Endothelial cell (in vitro differentiated cells): ENCODE results near the gene RAB29. TPM values are rescaled to one million over a fixed set of nuclear protein-coding genes. Genes with fewer than 3 reads are reported as not detected.
A peak's percentile ranks its signal among the peaks of the same experiment; 100 is the strongest.

Experiments used
- DNase-seq: peaks from one replicate; pipeline ENCODE4 v3.0.0; 2021; ENCODE audit warnings: low spot score
- H3K27ac Mint-ChIP-seq: one replicate; pipeline ENCODE4 v1.8.0; 2021; ENCODE audit warnings: mixed read lengths, inconsistent platforms; ENCODE audit not compliant: unreplicated experiment
- H3K27me3 Mint-ChIP-seq: one replicate; pipeline ENCODE4 v1.8.0; 2021; ENCODE audit warnings: mild to moderate bottlenecking, moderate library complexity, mixed read lengths, inconsistent platforms; ENCODE audit not compliant: unreplicated experiment
- H3K36me3 Mint-ChIP-seq: one replicate; pipeline ENCODE4 v1.8.0; 2021; ENCODE audit warnings: mild to moderate bottlenecking, low read depth, mixed read lengths, inconsistent platforms; ENCODE audit not compliant: unreplicated experiment
- H3K4me1 Mint-ChIP-seq: one replicate; pipeline ENCODE4 v1.8.0; 2021; ENCODE audit warnings: mild to moderate bottlenecking, mixed read lengths, inconsistent platforms; ENCODE audit not compliant: unreplicated experiment
- H3K4me3 Mint-ChIP-seq: one replicate; pipeline ENCODE4 v1.8.0; 2021; ENCODE audit warnings: mild to moderate bottlenecking, mixed read lengths, inconsistent platforms; ENCODE audit not compliant: unreplicated experiment
- H3K9me3 Mint-ChIP-seq: one replicate; pipeline ENCODE4 v1.8.0; 2021; ENCODE audit warnings: mixed read lengths, inconsistent platforms; ENCODE audit not compliant: unreplicated experiment
- total RNA-seq: library from RNA; stranded (reverse); fragmentation: NEBNext Ultra II Directional; extraction: Animal tissue kit (Norgen Biotek cat#: 25700); gene quantifications from one replicate; pipeline ENCODE4 v1.2.1, GENCODE V29; 2021; ENCODE audit not compliant: unreplicated experiment
- TF ChIP-seq, protein P1 (sequence below): fragments of 200-600 bp; sonication (generic); IDR thresholded peaks from one replicate; pipeline ENCODE4 v1.5.0; 2021; ENCODE audit warnings: antibody characterized with exemption; ENCODE audit not compliant: unreplicated experiment

RAB29 gene
- total RNA-seq, 1 donor from 2014 or later = 19.4 TPM

DNA sequence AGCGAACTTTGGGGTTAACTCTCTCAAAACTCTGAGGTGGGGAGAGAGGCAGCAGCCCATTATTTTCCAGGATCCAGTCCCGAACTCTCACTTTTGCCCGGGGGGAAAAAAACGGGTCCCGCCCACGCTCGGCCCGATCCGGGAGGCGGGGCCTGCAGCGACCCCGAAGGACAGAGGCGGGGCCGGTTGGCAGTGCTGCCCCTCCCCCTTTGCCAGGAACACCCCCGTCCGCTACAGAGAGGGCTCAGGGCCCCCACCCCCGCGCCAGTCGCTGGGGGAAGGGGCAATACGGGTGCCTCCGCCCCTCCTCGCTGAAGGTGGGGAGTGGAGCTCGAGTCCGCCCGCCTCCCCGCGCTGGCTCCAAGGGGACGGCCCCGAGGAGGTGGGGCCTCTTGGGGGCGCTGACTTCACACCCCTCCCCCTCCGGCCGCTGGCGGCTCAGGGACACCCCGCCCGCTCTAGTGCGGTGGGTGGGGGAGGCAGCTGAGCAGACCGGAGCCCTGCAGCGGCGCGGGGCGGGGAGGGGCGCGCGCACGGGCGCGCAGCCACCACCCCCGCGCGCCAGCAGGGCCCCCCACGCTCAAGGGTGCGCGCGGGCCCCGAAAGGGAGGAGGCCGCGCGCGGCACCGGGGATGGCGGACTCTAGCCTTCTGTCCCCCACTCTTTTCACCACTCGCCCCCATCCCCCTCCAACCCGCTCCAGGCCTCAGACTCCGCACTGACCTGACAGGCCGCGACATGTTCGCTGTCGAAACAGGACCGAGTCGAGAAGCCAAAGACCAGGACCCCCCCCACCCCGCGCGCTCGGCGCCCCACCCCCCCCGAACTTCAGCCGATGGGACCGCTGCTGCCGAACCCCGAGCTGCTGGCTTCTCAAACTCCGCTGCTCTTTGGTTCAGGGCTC is 25.8 kb downstream of the RAB29 start:
- Mint-ChIP-seq H3K4me3 (peak overlapping the region; percentile 97), H3K27ac (peak overlapping the region; percentile 97), H3K9me3 (no peaks in the 10 kb centered on the region), H3K4me1 (peaks cover 32% of the 10 kb centered on the region), H3K27me3 (peaks cover 8% of the 10 kb centered on the region), H3K36me3 (peaks cover 12% of the 10 kb centered on the region)
- TF ChIP-seq, protein P1, sequence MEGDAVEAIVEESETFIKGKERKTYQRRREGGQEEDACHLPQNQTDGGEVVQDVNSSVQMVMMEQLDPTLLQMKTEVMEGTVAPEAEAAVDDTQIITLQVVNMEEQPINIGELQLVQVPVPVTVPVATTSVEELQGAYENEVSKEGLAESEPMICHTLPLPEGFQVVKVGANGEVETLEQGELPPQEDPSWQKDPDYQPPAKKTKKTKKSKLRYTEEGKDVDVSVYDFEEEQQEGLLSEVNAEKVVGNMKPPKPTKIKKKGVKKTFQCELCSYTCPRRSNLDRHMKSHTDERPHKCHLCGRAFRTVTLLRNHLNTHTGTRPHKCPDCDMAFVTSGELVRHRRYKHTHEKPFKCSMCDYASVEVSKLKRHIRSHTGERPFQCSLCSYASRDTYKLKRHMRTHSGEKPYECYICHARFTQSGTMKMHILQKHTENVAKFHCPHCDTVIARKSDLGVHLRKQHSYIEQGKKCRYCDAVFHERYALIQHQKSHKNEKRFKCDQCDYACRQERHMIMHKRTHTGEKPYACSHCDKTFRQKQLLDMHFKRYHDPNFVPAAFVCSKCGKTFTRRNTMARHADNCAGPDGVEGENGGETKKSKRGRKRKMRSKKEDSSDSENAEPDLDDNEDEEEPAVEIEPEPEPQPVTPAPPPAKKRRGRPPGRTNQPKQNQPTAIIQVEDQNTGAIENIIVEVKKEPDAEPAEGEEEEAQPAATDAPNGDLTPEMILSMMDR = no peak
- DNase-seq = peak; percentile 95

DNA sequence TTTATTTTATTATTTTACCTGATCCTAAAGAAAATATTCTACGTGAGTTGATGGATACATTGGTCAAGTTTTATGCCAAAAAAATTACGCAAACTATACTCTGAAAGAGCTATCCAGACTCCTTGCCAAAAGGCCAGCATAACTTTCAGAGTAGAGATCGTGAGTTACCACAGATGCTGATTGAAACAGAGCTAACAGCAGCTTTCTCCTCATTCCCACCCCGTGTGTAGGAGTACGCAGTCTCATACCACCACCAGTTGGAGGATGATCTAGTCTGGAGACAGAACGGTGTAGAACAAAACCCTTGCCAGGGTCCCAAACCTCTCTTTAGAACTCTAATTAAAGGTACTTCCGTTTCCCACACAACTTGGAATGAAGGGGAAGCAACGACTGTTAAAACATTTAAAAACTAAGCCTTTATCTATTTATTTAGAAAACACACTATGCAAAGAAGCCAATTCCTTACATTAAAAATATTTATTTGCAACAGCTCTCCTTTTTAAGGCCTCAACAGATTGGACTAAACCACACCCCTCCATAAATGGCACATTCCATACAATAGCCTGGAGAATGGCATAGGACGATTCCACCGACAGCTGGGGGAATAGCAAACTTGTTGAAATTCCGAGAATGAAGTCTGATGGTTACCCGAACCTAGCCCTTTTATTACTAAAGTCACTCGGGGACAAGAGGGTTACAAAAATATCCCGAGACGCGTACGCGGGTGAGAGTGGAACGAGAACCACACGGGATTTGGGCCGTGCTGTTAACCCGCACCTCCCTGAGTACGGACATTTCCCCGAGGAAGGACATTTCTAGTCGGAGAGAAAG is 26.7 kb downstream of the RAB29 start:
- peaks cover 37% of the 10 kb centered on the region for H3K4me1 Mint-ChIP-seq
- no peak for DNase-seq
- peaks cover 12% of the 10 kb centered on the region for H3K36me3 Mint-ChIP-seq

DNA sequence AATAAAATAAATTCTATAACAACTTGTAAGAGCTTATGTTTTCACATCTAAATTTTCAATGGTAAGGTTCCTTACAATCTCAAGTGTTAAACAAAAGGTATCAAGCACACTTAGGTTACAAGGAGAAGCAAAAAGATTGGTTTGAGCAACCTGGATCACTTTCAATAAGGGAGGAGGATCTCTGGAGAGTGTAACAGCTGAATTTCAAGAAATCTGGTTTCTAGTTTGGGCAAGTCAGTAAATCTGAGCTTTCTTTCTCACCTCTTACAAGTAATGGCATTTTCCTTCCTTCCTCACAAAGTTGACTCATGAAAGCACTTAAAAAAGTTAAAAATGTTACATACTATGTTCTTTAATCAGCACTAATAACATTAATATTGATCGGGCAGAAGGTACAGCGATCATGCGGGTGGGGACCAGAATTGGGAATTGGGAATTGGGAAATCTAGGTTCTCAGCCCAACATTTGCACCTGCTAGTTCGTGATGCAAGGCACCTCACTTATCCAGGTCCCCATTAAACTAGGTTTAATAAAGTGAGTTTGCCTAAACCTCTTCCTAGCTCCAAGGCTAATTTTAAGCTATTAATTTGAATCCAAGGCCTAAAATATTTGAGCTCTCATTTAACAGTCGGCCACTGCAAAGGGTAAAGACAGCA is 28.4 kb downstream of the RAB29 start:
- H3K4me1 Mint-ChIP-seq = peaks cover 41% of the 10 kb centered on the region
- peaks cover 8% of the 10 kb centered on the region for H3K27me3 Mint-ChIP-seq
- no peaks in the 10 kb centered on the region for H3K9me3 Mint-ChIP-seq
- H3K36me3 Mint-ChIP-seq = peaks cover 12% of the 10 kb centered on the region
- no peak overlapping the region for H3K27ac Mint-ChIP-seq
- H3K4me3 Mint-ChIP-seq = peak overlapping the region; percentile 22
- TF ChIP-seq, protein P1 = no peak
- no peak for DNase-seq

More for the DNA sequence above, 26.7 kb downstream of the RAB29 start:
- H3K9me3 Mint-ChIP-seq = no peaks in the 10 kb centered on the region
- peak overlapping the region; percentile 97 for H3K27ac Mint-ChIP-seq
- H3K27me3 Mint-ChIP-seq = peaks cover 8% of the 10 kb centered on the region
- peak overlapping the region; percentile 94 for H3K4me3 Mint-ChIP-seq
- TF ChIP-seq, protein P1 = no peak

DNA sequence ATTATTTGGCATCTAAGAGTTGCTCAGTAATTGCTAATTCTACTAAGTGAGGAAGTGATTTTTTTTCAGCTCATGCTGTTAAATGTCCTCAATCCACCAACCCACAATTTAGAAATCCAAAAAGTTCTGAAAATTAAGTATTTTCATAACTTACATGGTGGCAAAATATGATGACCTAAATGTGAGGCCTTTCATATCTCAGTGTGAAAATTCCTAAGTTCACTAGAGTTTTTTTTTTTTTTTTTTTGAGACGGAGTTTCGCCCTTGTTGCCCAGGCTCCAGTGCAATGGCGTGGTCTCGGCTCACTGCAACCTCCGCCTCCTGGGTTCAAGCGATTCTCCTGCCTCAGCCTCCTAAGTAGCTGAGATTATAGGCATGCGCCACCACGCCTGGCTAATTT is 30.9 kb downstream of the RAB29 start:
- Mint-ChIP-seq H3K9me3 (no peaks in the 10 kb centered on the region), H3K36me3 (peaks cover 4% of the 10 kb centered on the region), H3K27ac (peak overlapping the region; percentile 37), H3K4me1 (peaks cover 32% of the 10 kb centered on the region), H3K4me3 (no peak overlapping the region), H3K27me3 (peaks cover 4% of the 10 kb centered on the region)
- TF ChIP-seq, protein P1 = no peak
- no peak for DNase-seq
